IMR-90 (cell line): Measurements from ENCODE around the gene CHRM3. TPM values are rescaled to one million over a fixed set of nuclear protein-coding genes. Genes with fewer than 3 reads are reported as not detected.

Experiments
- ATAC-seq: fragments of 200-7000 bp; cut with Tn5 transposase; 2 replicates; pipeline ENCODE4 v1.9.1; 2020; ENCODE audit warnings: low read depth, mild to moderate bottlenecking, moderate library complexity
- BruUV-seq: library from RNA; stranded (reverse); fragments of 400-500 nt; replicated peaks from 2 replicates; lab custom pipeline; 2021; lab: Mats Ljungman, UMichigan
- CTCF ChIA-PET: fragments of 300-600 bp; formaldehyde crosslinking; extraction: SDS; loops from one replicate; lab custom pipeline; 2021; ENCODE audit warnings: antibody characterized with exemption; lab: Yijun Ruan, JAX
- POLR2A ChIA-PET: fragments of 300-600 bp; sonication (Branson Sonifier 250); formaldehyde crosslinking; loops from one replicate; lab custom pipeline; 2022; ENCODE audit warnings: antibody characterized with exemption; ENCODE audit not compliant: unreplicated experiment; lab: Charles Lee
- DNase-seq: peaks from one replicate; pipeline ENCODE4 v3.0.0; 2013
- H2AFZ ChIP-seq: replicated peaks from 2 replicates; pipeline ENCODE3; 2013; ENCODE audit warnings: low read length, mild to moderate bottlenecking; ENCODE audit not compliant: poor library complexity
- H2AK5ac ChIP-seq: 2 replicates; pipeline ENCODE4 v1.6.1; 2013; ENCODE audit warnings: low read depth, low read length, inconsistent platforms
- H2AK9ac ChIP-seq: replicated peaks from 2 replicates; pipeline ENCODE3; 2013; ENCODE audit warnings: mild to moderate bottlenecking, low read depth, low read length, moderate library complexity; ENCODE audit not compliant: poor library complexity
- H2BK120ac ChIP-seq: 2 replicates; pipeline ENCODE4 v1.6.1; 2013; ENCODE audit warnings: low read depth, low read length, inconsistent platforms
- H2BK15ac ChIP-seq: 3 replicates; pipeline ENCODE4 v1.6.1; 2013; ENCODE audit warnings: low read depth, low read length, inconsistent platforms
- H2BK20ac ChIP-seq: 2 replicates; pipeline ENCODE4 v1.6.1; 2013; ENCODE audit warnings: low read depth, mild to moderate bottlenecking, inconsistent platforms, low read length, moderate library complexity
- H2BK5ac ChIP-seq: 2 replicates; pipeline ENCODE4 v1.6.1; 2013; ENCODE audit warnings: mild to moderate bottlenecking, low read depth, low read length, inconsistent platforms; ENCODE audit not compliant: poor library complexity, severe bottlenecking
- H3K14ac ChIP-seq: replicated peaks from 2 replicates; pipeline ENCODE4 v1.6.1; 2013; ENCODE audit warnings: low read depth, low read length, inconsistent platforms
- H3K18ac ChIP-seq: 2 replicates; pipeline ENCODE4 v1.6.1; 2013; ENCODE audit warnings: low read depth, low read length, control low read depth
- H3K23ac ChIP-seq: 2 replicates; pipeline ENCODE4 v1.6.1; 2013; ENCODE audit warnings: low read depth, low read length, inconsistent platforms
- H3K27ac ChIP-seq: 2 replicates; pipeline ENCODE4 v1.5.1; 2013; ENCODE audit warnings: mild to moderate bottlenecking, control low read depth, low read length; ENCODE audit not compliant: insufficient read depth
- H3K27me3 ChIP-seq: 2 replicates; pipeline ENCODE4 v1.6.1; 2013; ENCODE audit warnings: low read length; ENCODE audit not compliant: control insufficient read depth, insufficient read depth
- H3K36me3 ChIP-seq: 2 replicates; pipeline ENCODE4 v1.6.1; 2013; ENCODE audit warnings: low read length, mixed read lengths; ENCODE audit not compliant: control insufficient read depth, insufficient read depth
- H3K4ac ChIP-seq: 2 replicates; pipeline ENCODE4 v1.6.1; 2013; ENCODE audit warnings: low read depth, low read length, inconsistent platforms
- H3K4me1 ChIP-seq: 2 replicates; pipeline ENCODE4 v1.6.1; 2013; ENCODE audit warnings: low read length, mixed read lengths; ENCODE audit not compliant: control insufficient read depth, insufficient read depth
- H3K4me2 ChIP-seq: 2 replicates; pipeline ENCODE4 v1.6.1; 2013; ENCODE audit warnings: low read depth, mild to moderate bottlenecking, control low read depth, low read length, moderate library complexity
- H3K4me3 ChIP-seq: 2 replicates; pipeline ENCODE4 v1.5.1; 2013; ENCODE audit warnings: low read depth, mild to moderate bottlenecking, control low read depth, low read length, moderate library complexity; ENCODE audit not compliant: insufficient read depth
- H3K56ac ChIP-seq: 2 replicates; pipeline ENCODE4 v1.6.1; 2013; ENCODE audit warnings: low read length, inconsistent platforms; ENCODE audit not compliant: insufficient read depth; ENCODE audit errors: extremely low read depth
- H3K79me1 ChIP-seq, 2 experiments: 2 replicates each; pipeline ENCODE4 v1.6.1; 2013; ENCODE audit warnings: low read length in 2 of 2, inconsistent platforms in 1 of 2, low read depth in 1 of 2
- H3K9ac ChIP-seq: 2 replicates; pipeline ENCODE4 v1.6.1; 2013; ENCODE audit warnings: low read depth, low read length, control low read depth
- H3K9me1 ChIP-seq: 2 replicates; pipeline ENCODE4 v1.6.1; 2013; ENCODE audit warnings: low read length, inconsistent platforms; ENCODE audit not compliant: insufficient read depth
- H3K9me3 ChIP-seq: 2 replicates; pipeline ENCODE4 v1.6.1; 2013; ENCODE audit warnings: low read length; ENCODE audit not compliant: control insufficient read depth, insufficient read depth
- H4K20me1 ChIP-seq: 2 replicates; pipeline ENCODE4 v1.6.1; 2013; ENCODE audit warnings: low read length, inconsistent platforms; ENCODE audit not compliant: insufficient read depth
- H4K5ac ChIP-seq: 2 replicates; pipeline ENCODE4 v1.6.1; 2013; ENCODE audit warnings: mild to moderate bottlenecking, low read depth, low read length, control low read depth
- H4K8ac ChIP-seq, 2 experiments: 2 replicates each; pipeline ENCODE4 v1.6.1; 2013; ENCODE audit warnings: low read depth in 2 of 2, low read length in 2 of 2, control low read depth in 1 of 2, inconsistent platforms in 1 of 2
- H4K91ac ChIP-seq: 2 replicates; pipeline ENCODE4 v1.6.1; 2013; ENCODE audit warnings: low read depth, low read length, inconsistent platforms; ENCODE audit not compliant: insufficient read depth
- BHLHE40 ChIP-seq: fragments of 150-350 bp; IDR thresholded peaks from 2 replicates; pipeline ENCODE4 v1.6.1; 2016; ENCODE audit warnings: mild to moderate bottlenecking, low read depth, low read length
- CEBPB ChIP-seq: IDR thresholded peaks from 2 replicates; pipeline ENCODE4 v1.6.1; 2012; ENCODE audit warnings: low read depth, low read length, improper control_type of control experiment
- CHD1 ChIP-seq: IDR thresholded peaks from 2 replicates; pipeline ENCODE4 v1.6.1; 2012; ENCODE audit warnings: low read depth, low read length, improper control_type of control experiment
- CTCF ChIP-seq: conservative IDR thresholded peaks from 2 replicates; pipeline ENCODE4 v1.5.1; 2012; ENCODE audit warnings: mild to moderate bottlenecking, low read depth, low read length, improper control_type of control experiment
- ELK1 ChIP-seq: fragments of 150-350 bp; IDR thresholded peaks from 2 replicates; pipeline ENCODE4 v1.6.1; 2016; ENCODE audit warnings: low read depth, mild to moderate bottlenecking, low read length, moderate library complexity, borderline replicate concordance
- FOS ChIP-seq: fragments of 150-350 bp; IDR thresholded peaks from 2 replicates; pipeline ENCODE4 v1.6.1; 2016; ENCODE audit warnings: low read depth, low read length
- MAFK ChIP-seq: IDR thresholded peaks from 2 replicates; pipeline ENCODE4 v1.6.1; 2012; ENCODE audit warnings: low read depth, low read length, improper control_type of control experiment
- MAZ ChIP-seq: IDR thresholded peaks from 2 replicates; pipeline ENCODE4 v1.6.1; 2012; ENCODE audit warnings: low read depth, mild to moderate bottlenecking, low read length, improper control_type of control experiment, moderate library complexity, borderline replicate concordance
- MXI1 ChIP-seq: IDR thresholded peaks from 2 replicates; pipeline ENCODE4 v1.6.1; 2012; ENCODE audit warnings: low read depth, mild to moderate bottlenecking, low read length, moderate library complexity, borderline replicate concordance
- NFE2L2 ChIP-seq: fragments of 150-350 bp; IDR thresholded peaks from 2 replicates; pipeline ENCODE4 v1.6.1; 2016; ENCODE audit warnings: low read depth, mild to moderate bottlenecking, low read length
- POLR2A ChIP-seq: IDR thresholded peaks from 2 replicates; pipeline ENCODE4 v1.6.1; 2012; ENCODE audit warnings: mild to moderate bottlenecking, low read depth, low read length
- RAD21 ChIP-seq: IDR thresholded peaks from 2 replicates; pipeline ENCODE4 v1.6.1; 2012; ENCODE audit warnings: low read length, improper control_type of control experiment
- RCOR1 ChIP-seq: IDR thresholded peaks from 2 replicates; pipeline ENCODE4 v1.6.1; 2012; ENCODE audit warnings: mild to moderate bottlenecking, low read length, improper control_type of control experiment; ENCODE audit not compliant: insufficient replicate concordance
- RFX5 ChIP-seq: IDR thresholded peaks from 2 replicates; pipeline ENCODE4 v1.8.0; 2012; ENCODE audit warnings: low read depth, mild to moderate bottlenecking, low read length, moderate library complexity
- SMC3 ChIP-seq: fragments of 150-350 bp; IDR thresholded peaks from 2 replicates; pipeline ENCODE4 v1.6.1; 2016; ENCODE audit warnings: low read depth, mild to moderate bottlenecking, antibody characterized with exemption, low read length, moderate library complexity
- USF2 ChIP-seq: fragments of 150-350 bp; IDR thresholded peaks from 2 replicates; pipeline ENCODE4 v1.6.1; 2017; ENCODE audit warnings: mild to moderate bottlenecking, antibody characterized with exemption, low read length, low read depth
- WGBS, 2 experiments: methylation state at CpG; one replicate each; pipeline versions ENCODE4 v1.1.5 to v1.1.7; 2013; ENCODE audit warnings: missing lambda C conversion rate in 2 of 2; ENCODE audit not compliant: insufficient read length in 1 of 2; ENCODE audit errors: extremely low coverage in 2 of 2; 5-methylcytosine and 5-hydroxymethylcytosine counted together
- dilution Hi-C: fragments of 300-500 bp; cut with HindIII; formaldehyde crosslinking; loops from one replicate; pipeline ENCODE4 v1.14.3; 2018; ENCODE audit warnings: low sequenced_read_pairs; ENCODE audit not compliant: unreplicated experiment
- in situ Hi-C: fragments of 300-500 bp; cut with MboI; formaldehyde crosslinking; loops from 3 replicates; pipeline ENCODE4 v1.14.3; 2019; ENCODE audit warnings: low sequenced_read_pairs, inconsistent platforms, mixed read lengths
- intact Hi-C: fragments of 100-400 bp; cut with micrococcal nuclease; formaldehyde crosslinking; loops from 2 replicates; pipeline ENCODE4 v1.10.0; 2022
- polyA plus RNA-seq, 3 experiments: library from polyadenylated mRNA; depleted of rRNA; stranded (reverse); fragments of >200 nt; gene quantifications; 2 replicates each; pipeline ENCODE4 v1.2.3, GENCODE V29; 2012; ENCODE audit warnings: low replicate concordance in 1 of 3
- total RNA-seq: library from RNA; depleted of rRNA; stranded (reverse); fragments of >200 nt; gene quantifications from 2 replicates; pipeline ENCODE4 v1.2.3, GENCODE V29; 2012

The CHRM3 gene
- total and polyA plus RNA-seq, 2 of the 4 experiments (the other 2 are of a cell fraction), result not detected

GRCh38 chr1:239349699-239350098 is 36.7 kb upstream of the CHRM3 start:
- WGBS, 2 experiments, result no CpG with 5 or more reads among the region's 6 CpGs
- CTCF ChIA-PET, result interaction anchor here (0.7 to 0.9 kb wide), 2 partner anchors 29 to 116 kb away, joined by 3 to 6 read pairs; no protein-coding TSS in a partner anchor

More at GRCh38 chr1:239349699-239350098, 36.7 kb upstream of the CHRM3 start:
- H3K27me3 ChIP-seq, result no peaks in the 10 kb centered on the region
- no peaks in the 10 kb centered on the region for H4K20me1 ChIP-seq
- ATAC-seq (no peak), DNase-seq (no peak)
- no peak overlapping the region for H3K56ac ChIP-seq
- H3K79me1 ChIP-seq, result no peaks in the 10 kb centered on the region
- H3K9me1 ChIP-seq, result no peaks in the 10 kb centered on the region
- H2BK15ac ChIP-seq, result no peak overlapping the region
- no peaks in the 10 kb centered on the region for H3K4me1 ChIP-seq
- no peak overlapping the region for H2AFZ ChIP-seq
- in situ Hi-C loops, result no loop called here
- no peak overlapping the region for H4K5ac ChIP-seq
- H2AK9ac ChIP-seq, result no peak overlapping the region
- POLR2A ChIA-PET, result no interaction called here
- H3K36me3 ChIP-seq, result no peaks in the 10 kb centered on the region
- no peak overlapping the region for H2BK20ac ChIP-seq
- intact Hi-C loops, result no loop called here
- no peak overlapping the region for H3K4me2 ChIP-seq
- no peak overlapping the region for H3K9ac ChIP-seq
- no peak overlapping the region for H3K27ac ChIP-seq
- H3K18ac ChIP-seq, result no peak overlapping the region
- peaks cover 3% of the 10 kb centered on the region; the same call in 1 of the 2 replicates for H3K9me3 ChIP-seq
- no peak overlapping the region for H4K91ac ChIP-seq
- no peak overlapping the region for H2AK5ac ChIP-seq
- H4K8ac ChIP-seq, result no peak overlapping the region
- H3K4me3 ChIP-seq, result no peak overlapping the region
- BruUV-seq, result no TSS peak
- dilution Hi-C loops, result no loop called here
- H2BK5ac ChIP-seq, result no peak overlapping the region
- no peak overlapping the region for H2BK120ac ChIP-seq
- TF ChIP-seq MXI1, result no peak
- no peak for TF ChIP-seq RFX5
- TF ChIP-seq FOS, result no peak
- TF ChIP-seq USF2, result no peak
- TF ChIP-seq MAZ, result no peak
- no peak for TF ChIP-seq NFE2L2
- no peak for TF ChIP-seq CTCF
- TF ChIP-seq SMC3, result no peak
- no peak for TF ChIP-seq CHD1
- TF ChIP-seq RAD21, result no peak
- no peak for TF ChIP-seq POLR2A
- TF ChIP-seq BHLHE40, result no peak
- TF ChIP-seq RCOR1, result no peak
- TF ChIP-seq CEBPB, result no peak
- TF ChIP-seq ELK1, result no peak
- no peak for TF ChIP-seq MAFK
- no peak overlapping the region for H3K23ac ChIP-seq
- H3K14ac ChIP-seq, result no peak overlapping the region
- H3K4ac ChIP-seq, result no peak overlapping the region
